Measurements from ENCODE around the gene NAA35.

Gene NAA35

GRCh38 chr9:86009133-86009532, 68.2 kb downstream of the NAA35 start:
- in situ Hi-C loops (cut with MboI; ENCODE audit: low pct_unique_long_range_greater_than_20kb, low sequenced_read_pairs, unreplicated experiment) = no loop called here
- no peak for DNase-seq (ENCODE audit: low spot score)
- TF ChIP-seq CTCF (IDR thresholded peaks at IDR 0.05; ENCODE audit: extremely low read depth, insufficient read depth, missing control alignments) = no peak

- no peak for TF ChIP-seq CTCF (IDR thresholded peaks at IDR 0.05; ENCODE audit: extremely low read depth, insufficient read depth, missing control alignments)
- in situ Hi-C loops (cut with MboI; ENCODE audit: low pct_unique_long_range_greater_than_20kb, low sequenced_read_pairs, unreplicated experiment) = no loop called here
- no peak for DNase-seq (ENCODE audit: low spot score)
Measured at GRCh38 chr9:86020731-86021130, 79.8 kb downstream of the NAA35 start.

DNA sequence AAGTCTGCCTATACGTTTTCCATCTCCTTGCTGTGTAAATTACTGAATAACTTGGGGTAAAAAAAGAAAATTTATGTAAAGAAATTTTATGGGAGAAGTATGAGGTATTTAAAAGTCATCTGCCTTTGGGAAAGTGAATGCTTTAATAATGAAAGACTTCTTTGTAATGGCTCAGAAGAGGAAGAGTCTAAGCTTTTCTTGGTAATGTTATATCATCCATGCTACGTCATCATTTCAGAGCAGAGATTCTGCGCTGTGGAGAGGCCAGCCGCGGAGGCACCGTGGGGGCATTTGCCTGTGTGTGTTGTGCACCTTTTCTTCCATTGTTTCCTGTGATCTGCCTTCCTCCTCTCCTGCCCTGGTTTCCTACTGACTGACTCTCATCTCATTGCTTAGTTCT, 80.2 kb downstream of the NAA35 start:
- in situ Hi-C loops (cut with MboI; ENCODE audit: low pct_unique_long_range_greater_than_20kb, low sequenced_read_pairs, unreplicated experiment) = no loop called here
- no peak for TF ChIP-seq CTCF (IDR thresholded peaks at IDR 0.05; ENCODE audit: extremely low read depth, insufficient read depth, missing control alignments)
- no peak for DNase-seq (ENCODE audit: low spot score)

GRCh38 chr9:86022687-86023266, 81.8 kb downstream of the NAA35 start:
- TF ChIP-seq CTCF (IDR thresholded peaks at IDR 0.05; ENCODE audit: extremely low read depth, insufficient read depth, missing control alignments) = no peak
- no peak for DNase-seq (ENCODE audit: low spot score)
- in situ Hi-C loops (cut with MboI; ENCODE audit: low pct_unique_long_range_greater_than_20kb, low sequenced_read_pairs, unreplicated experiment) = no loop called here

- in situ Hi-C loops (cut with MboI; ENCODE audit: low pct_unique_long_range_greater_than_20kb, low sequenced_read_pairs, unreplicated experiment) = no loop called here
- TF ChIP-seq CTCF (IDR thresholded peaks at IDR 0.05; ENCODE audit: extremely low read depth, insufficient read depth, missing control alignments) = no peak
- DNase-seq (ENCODE audit: low spot score) = no peak
Measured at GRCh38 chr9:86027767-86028166, 86.8 kb downstream of the NAA35 start.

DNA sequence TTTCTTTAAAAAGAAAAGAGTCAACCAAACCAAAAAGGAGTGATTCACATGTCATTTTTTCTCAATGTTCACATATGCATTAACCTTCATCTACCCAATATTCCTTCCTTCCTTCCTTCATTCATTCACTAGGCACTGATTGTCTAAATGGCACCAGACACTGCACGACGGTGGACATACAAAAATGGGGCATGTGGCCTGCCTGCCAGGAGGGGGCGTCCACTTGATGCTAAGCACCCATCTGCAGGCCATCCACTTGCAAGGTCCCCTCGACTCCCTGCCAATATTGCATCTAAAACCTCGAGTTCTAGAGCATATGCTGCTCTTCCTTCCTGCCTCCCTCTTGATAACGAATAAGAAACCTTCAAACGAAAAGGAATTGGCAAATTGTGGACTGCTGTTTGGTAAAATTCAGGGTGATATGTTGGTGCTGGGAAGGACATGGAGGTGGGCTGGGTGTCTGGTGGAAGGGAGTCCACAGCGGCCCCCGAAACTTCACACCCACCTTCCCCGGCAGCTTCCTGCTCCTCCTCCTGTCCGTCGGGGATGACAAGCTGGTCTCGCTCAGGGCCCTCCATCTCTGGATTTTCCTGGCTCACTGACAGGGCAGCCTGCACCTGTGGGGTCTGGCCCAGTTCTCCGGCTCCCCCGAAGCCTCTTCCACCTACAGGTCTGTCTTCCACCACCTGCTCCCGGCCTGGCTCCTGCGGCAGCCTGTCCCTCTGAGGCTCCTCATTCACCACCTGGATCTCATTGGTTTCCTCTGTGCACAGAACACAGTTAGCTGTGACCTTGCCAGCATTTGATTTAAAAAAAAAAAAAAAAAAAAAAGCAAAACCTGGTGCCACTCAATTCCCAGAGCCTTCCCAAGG, 94.2 kb downstream of the NAA35 start:
- in situ Hi-C loops (cut with MboI; ENCODE audit: low pct_unique_long_range_greater_than_20kb, low sequenced_read_pairs, unreplicated experiment) = no loop called here
- peak; percentile 56 for TF ChIP-seq CTCF (IDR thresholded peaks at IDR 0.05; ENCODE audit: extremely low read depth, insufficient read depth, missing control alignments)
- peak; percentile 57 for DNase-seq (ENCODE audit: low spot score)

Data from GM13977 (cell line).